22Rv1 (cell line): ENCODE data around the gene MTOR.

Source experiments
- ZFX ChIP-seq: fragments of 450-650 bp; IDR thresholded peaks from 2 replicates; pipeline ENCODE4 v1.6.1; 2017; ENCODE audit warnings: antibody characterized with exemption, borderline replicate concordance
- TF ChIP-seq, protein P1 (sequence below): fragments of 450-650 bp; IDR thresholded peaks from 2 replicates; pipeline ENCODE4 v1.5.1; 2017; ENCODE audit warnings: mild to moderate bottlenecking

DNA sequence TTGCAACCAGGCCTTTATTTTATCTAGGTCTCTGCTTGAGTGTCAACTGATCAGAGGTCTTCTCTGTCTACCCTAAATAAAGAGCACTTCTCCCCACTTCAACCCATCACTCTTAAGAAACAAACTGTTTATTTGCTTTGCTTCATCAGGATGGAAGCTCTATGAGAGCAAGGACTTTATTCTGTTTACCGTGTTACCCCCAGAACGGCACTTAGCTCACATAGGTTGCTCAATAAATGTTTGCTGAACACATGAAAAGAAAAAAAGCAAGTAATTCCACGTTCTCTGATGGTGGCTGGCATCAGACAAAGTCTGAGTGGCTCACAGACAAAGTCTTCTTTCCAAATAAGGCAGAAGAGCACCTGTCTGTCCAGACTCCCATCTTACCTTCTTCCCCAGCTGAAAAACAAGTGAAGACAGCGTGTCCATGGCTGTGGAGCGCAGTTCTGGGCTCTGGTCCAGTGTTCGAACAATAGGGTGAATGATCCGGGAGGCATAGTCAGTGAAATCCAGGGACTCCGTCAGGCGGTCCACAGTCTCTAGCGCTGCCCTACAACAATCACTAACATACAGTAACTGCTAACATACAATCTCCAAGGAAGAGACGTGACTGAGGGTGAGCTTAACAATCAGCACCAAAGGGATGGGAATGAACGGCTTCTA is 50.3 kb downstream of the MTOR start:
- TF ChIP-seq, protein P1, sequence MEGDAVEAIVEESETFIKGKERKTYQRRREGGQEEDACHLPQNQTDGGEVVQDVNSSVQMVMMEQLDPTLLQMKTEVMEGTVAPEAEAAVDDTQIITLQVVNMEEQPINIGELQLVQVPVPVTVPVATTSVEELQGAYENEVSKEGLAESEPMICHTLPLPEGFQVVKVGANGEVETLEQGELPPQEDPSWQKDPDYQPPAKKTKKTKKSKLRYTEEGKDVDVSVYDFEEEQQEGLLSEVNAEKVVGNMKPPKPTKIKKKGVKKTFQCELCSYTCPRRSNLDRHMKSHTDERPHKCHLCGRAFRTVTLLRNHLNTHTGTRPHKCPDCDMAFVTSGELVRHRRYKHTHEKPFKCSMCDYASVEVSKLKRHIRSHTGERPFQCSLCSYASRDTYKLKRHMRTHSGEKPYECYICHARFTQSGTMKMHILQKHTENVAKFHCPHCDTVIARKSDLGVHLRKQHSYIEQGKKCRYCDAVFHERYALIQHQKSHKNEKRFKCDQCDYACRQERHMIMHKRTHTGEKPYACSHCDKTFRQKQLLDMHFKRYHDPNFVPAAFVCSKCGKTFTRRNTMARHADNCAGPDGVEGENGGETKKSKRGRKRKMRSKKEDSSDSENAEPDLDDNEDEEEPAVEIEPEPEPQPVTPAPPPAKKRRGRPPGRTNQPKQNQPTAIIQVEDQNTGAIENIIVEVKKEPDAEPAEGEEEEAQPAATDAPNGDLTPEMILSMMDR = no peak
- no peak for TF ChIP-seq ZFX
